A549 (cell line): ENCODE measurements around the gene TEN1. TPM values are rescaled to one million over a fixed set of nuclear protein-coding genes. Genes with fewer than 3 reads are reported as not detected.
"Not testable (repeated sequence)": the region's sequence is repeated elsewhere in the genome, so short reads cannot be mapped to it uniquely, and the experiment has no call there.

Experiments used
- ATAC-seq, 2 experiments: fragments of 200-7000 bp in 1 of 2; fragments of >200 bp in 1 of 2; cut with Nextera tagmentation in 1 of 2; cut with Tn5 transposase in 1 of 2; 3 replicates each; pipeline versions ENCODE4 v1.8.0 to v1.9.1; 2018 to 2020; ENCODE audit warnings: mild to moderate bottlenecking in 1 of 2, moderate library complexity in 1 of 2
- CTCF ChIA-PET: fragments of 300-600 bp; sonication (Branson Sonifier 250); formaldehyde crosslinking; extraction: SDS; loops from one replicate; lab custom pipeline; 2021; ENCODE audit warnings: antibody characterized with exemption, inconsistent platforms; lab: Yijun Ruan, JAX
- POLR2A ChIA-PET: fragments of 350-600 bp; formaldehyde crosslinking; extraction: SDS; loops from one replicate; lab custom pipeline; 2021; ENCODE audit warnings: antibody characterized with exemption, inconsistent platforms; lab: Yijun Ruan, JAX
- DNase-seq, 2 experiments: peaks; one replicate each; pipeline versions ENCODE4 v3.0.0 to v3.0.0-alpha.2; 2011 to 2016; ENCODE audit warnings: low read depth in 1 of 2, low spot score in 1 of 2
- FAIRE-seq: peaks from 2 replicates; lab custom pipeline; 2011; peaks lifted over from hg19 to GRCh38; lab: Jason Lieb, UNC
- H3K27ac ChIP-seq, 2 experiments: fragments of >200 bp; sonication (Bioruptor Twin); formaldehyde crosslinking; 3 replicates each; pipeline ENCODE4 v1.5.1; 2016 to 2017
- H3K4me1 ChIP-seq: fragments of >200 bp; sonication (Bioruptor Twin); formaldehyde crosslinking; 3 replicates; pipeline ENCODE4 v1.6.1; 2016
- H3K4me2 ChIP-seq: fragments of >200 bp; sonication (Bioruptor Twin); formaldehyde crosslinking; 3 replicates; pipeline ENCODE4 v1.6.1; 2016
- H3K4me3 ChIP-seq: fragments of >200 bp; sonication (Bioruptor Twin); formaldehyde crosslinking; 3 replicates; pipeline ENCODE4 v1.5.1; 2016
- H3K9me3 ChIP-seq: fragments of >200 bp; sonication (Bioruptor Twin); formaldehyde crosslinking; 3 replicates; pipeline ENCODE4 v1.6.1; 2016
- BHLHE40 ChIP-seq: IDR thresholded peaks from 2 replicates; pipeline ENCODE4 v1.6.1; 2012; ENCODE audit warnings: low read depth, low read length, inconsistent platforms
- CEBPB ChIP-seq, 2 experiments: fragments of >200 bp in 1 of 2; sonication (Bioruptor Twin) in 1 of 2; formaldehyde crosslinking in 1 of 2; IDR thresholded peaks; 2 replicates each; pipeline ENCODE4 v1.6.1; 2012 to 2016
- EHF ChIP-seq: fragments of 250-450 bp; sonication (Bioruptor Pico); IDR thresholded peaks from 2 replicates; pipeline ENCODE4 v1.5.0; 2020; ENCODE audit warnings: mild to moderate bottlenecking
- EHMT2 ChIP-seq: fragments of 200-600 bp; sonication (generic); IDR thresholded peaks from 2 replicates; pipeline ENCODE4 v1.6.1; 2016; ENCODE audit warnings: antibody characterized with exemption, low read depth, mild to moderate bottlenecking, moderate library complexity
- HDAC2 ChIP-seq: fragments of 200-600 bp; sonication (generic); IDR thresholded peaks from 2 replicates; pipeline ENCODE4 v1.6.1; 2016
- HEYL ChIP-seq: fragments of 250-450 bp; sonication (Bioruptor Pico); IDR thresholded peaks from 2 replicates; pipeline ENCODE4 v1.8.0; 2021; ENCODE audit warnings: mild to moderate bottlenecking, moderate library complexity
- HOXB13 ChIP-seq: fragments of 250-450 bp; sonication (Bioruptor Pico); IDR thresholded peaks from 2 replicates; pipeline ENCODE4 v1.5.0; 2020; ENCODE audit warnings: low read depth, mild to moderate bottlenecking, moderate library complexity
- KDM1A ChIP-seq: fragments of 200-600 bp; sonication (generic); IDR thresholded peaks from 2 replicates; pipeline ENCODE4 v1.6.1; 2016; ENCODE audit warnings: low read depth, mild to moderate bottlenecking
- KDM5A ChIP-seq: fragments of 200-600 bp; sonication (generic); IDR thresholded peaks from 2 replicates; pipeline ENCODE4 v1.6.1; 2016; ENCODE audit warnings: antibody characterized with exemption, mild to moderate bottlenecking
- MAFK ChIP-seq: fragments of 450-650 bp; IDR thresholded peaks from 2 replicates; pipeline ENCODE4 v1.6.1; 2014; ENCODE audit not compliant: partially characterized antibody
- NFE2L2 ChIP-seq: fragments of 150-350 bp; conservative IDR thresholded peaks from 2 replicates; pipeline ENCODE4 v1.6.1; 2014; ENCODE audit warnings: low read length
- NPAS2 ChIP-seq: fragments of 250-450 bp; sonication (Bioruptor Pico); IDR thresholded peaks from 2 replicates; pipeline ENCODE4 v1.8.0; 2022; ENCODE audit warnings: mild to moderate bottlenecking, moderate library complexity, borderline replicate concordance
- NR3C1 ChIP-seq: fragments of >200 bp; sonication (Bioruptor Twin); formaldehyde crosslinking; IDR thresholded peaks from 3 replicates; pipeline ENCODE4 v1.6.1; 2017
- RAD21 ChIP-seq, 2 experiments: fragments of >200 bp in 1 of 2; sonication (Bioruptor Twin) in 1 of 2; formaldehyde crosslinking in 1 of 2; IDR thresholded peaks in 1 of 2; conservative IDR thresholded peaks in 1 of 2; 2 replicates in 1 of 2; 3 replicates in 1 of 2; pipeline ENCODE4 v1.6.1; 2012 to 2018; ENCODE audit warnings: inconsistent platforms in 1 of 2
- RCOR1 ChIP-seq: fragments of 150-350 bp; IDR thresholded peaks from 2 replicates; pipeline ENCODE4 v1.6.1; 2014; ENCODE audit warnings: antibody characterized with exemption, low read length, low read depth
- SMC3 ChIP-seq: fragments of >200 bp; sonication (Bioruptor Twin); formaldehyde crosslinking; IDR thresholded peaks from 3 replicates; pipeline ENCODE4 v1.6.1; 2018; ENCODE audit warnings: inconsistent platforms
- ZC3H11A ChIP-seq: fragments of 450-650 bp; IDR thresholded peaks from 2 replicates; pipeline ENCODE4 v1.6.1; 2014; ENCODE audit warnings: antibody characterized with exemption, mild to moderate bottlenecking
- ZSCAN20 ChIP-seq: fragments of 250-450 bp; sonication (Bioruptor Pico); IDR thresholded peaks from 2 replicates; pipeline ENCODE4 v1.8.0; 2022; ENCODE audit warnings: mild to moderate bottlenecking, moderate library complexity
- WGBS: methylation state at CpG from one replicate; pipeline ENCODE4 v1.1.6; 2017; ENCODE audit errors: missing lambda C conversion rate; 5-methylcytosine and 5-hydroxymethylcytosine counted together
- polyA plus RNA-seq, 4 experiments: library from polyadenylated mRNA; depleted of rRNA in 3 of 4; stranded (reverse); fragments of >200 nt; fragmentation: RNase III in 1 of 4; extraction: RNeasy Plus Mini Kit Qiagen cat#74134 plus additional on column Dnase treatment in 1 of 4; gene quantifications; 2 replicates in 3 of 4; 3 replicates in 1 of 4; pipeline ENCODE4 v1.2.3, GENCODE V29; 2011 to 2017
- TF ChIP-seq, protein P1 (sequence below): fragments of 250-450 bp; sonication (Bioruptor Pico); IDR thresholded peaks from 2 replicates; pipeline ENCODE4 v1.5.0; 2021; ENCODE audit warnings: mild to moderate bottlenecking, moderate library complexity, borderline replicate concordance
- TF ChIP-seq, protein P2 (sequence below): IDR thresholded peaks from 2 replicates; pipeline ENCODE4 v1.6.1; 2012
- TF ChIP-seq, protein P3 (sequence below): fragments of 150-350 bp; IDR thresholded peaks from 2 replicates; pipeline ENCODE4 v1.6.1; 2014; ENCODE audit warnings: low read depth, mild to moderate bottlenecking, low read length
- TF ChIP-seq, protein P4 (sequence below): IDR thresholded peaks from 2 replicates; pipeline ENCODE4 v1.6.1; 2012
- TF ChIP-seq, protein P5 (sequence below): fragments of 200-600 bp; sonication (generic); IDR thresholded peaks from 2 replicates; pipeline ENCODE4 v1.6.1; 2016; ENCODE audit warnings: antibody characterized with exemption, mild to moderate bottlenecking, moderate library complexity

The TEN1 gene
- polyA plus RNA-seq, 2 of the 4 experiments (the other 2 are of a cell fraction) = 11.8 to 15.7 TPM

DNA sequence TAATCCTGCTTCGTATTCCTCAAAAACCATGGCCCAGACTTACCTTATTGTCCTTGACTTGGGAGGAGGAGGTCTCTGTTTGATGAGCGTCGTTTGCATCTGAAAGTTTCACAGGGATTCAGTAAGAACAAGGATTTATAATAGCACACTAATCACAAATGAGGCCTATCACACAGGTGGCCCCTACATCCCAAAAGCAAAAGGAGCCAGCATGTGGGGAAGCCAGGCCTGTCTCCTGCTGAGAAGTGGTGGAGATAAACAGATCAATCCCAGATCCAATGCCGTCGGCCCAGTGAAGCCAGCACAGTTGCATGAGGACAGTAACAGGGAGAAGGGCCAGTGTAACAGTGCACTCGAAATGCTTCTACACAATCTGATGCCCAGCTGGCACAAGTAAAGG, 61.3 kb downstream of the TEN1 start:
- no peak overlapping the region for H3K4me3 ChIP-seq
- no peak overlapping the region for H3K4me2 ChIP-seq
- FAIRE-seq (no peak), DNase-seq (no peak), ATAC-seq (no peak)
- H3K9me3 ChIP-seq = no peaks in the 10 kb centered on the region
- H3K27ac ChIP-seq = no peak overlapping the region
- ChIA-PET POLR2A (no interaction called here), CTCF (interaction anchor here (0.8 to 23.8 kb wide), 5 partner anchors 8 to 240 kb away, joined by 4 to 357 read pairs (median 4); partner anchors contain the start of gene CDK3)
- TF ChIP-seq, protein P1, sequence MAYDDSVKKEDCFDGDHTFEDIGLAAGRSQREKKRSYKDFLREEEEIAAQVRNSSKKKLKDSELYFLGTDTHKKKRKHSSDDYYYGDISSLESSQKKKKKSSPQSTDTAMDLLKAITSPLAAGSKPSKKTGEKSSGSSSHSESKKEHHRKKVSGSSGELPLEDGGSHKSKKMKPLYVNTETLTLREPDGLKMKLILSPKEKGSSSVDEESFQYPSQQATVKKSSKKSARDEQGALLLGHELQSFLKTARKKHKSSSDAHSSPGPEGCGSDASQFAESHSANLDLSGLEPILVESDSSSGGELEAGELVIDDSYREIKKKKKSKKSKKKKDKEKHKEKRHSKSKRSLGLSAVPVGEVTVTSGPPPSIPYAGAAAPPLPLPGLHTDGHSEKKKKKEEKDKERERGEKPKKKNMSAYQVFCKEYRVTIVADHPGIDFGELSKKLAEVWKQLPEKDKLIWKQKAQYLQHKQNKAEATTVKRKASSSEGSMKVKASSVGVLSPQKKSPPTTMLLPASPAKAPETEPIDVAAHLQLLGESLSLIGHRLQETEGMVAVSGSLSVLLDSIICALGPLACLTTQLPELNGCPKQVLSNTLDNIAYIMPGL (CRISPR knock-in tag) = no peak
- TF ChIP-seq ZC3H11A = no peak
- TF ChIP-seq HOXB13 = no peak
- TF ChIP-seq, protein P2, sequence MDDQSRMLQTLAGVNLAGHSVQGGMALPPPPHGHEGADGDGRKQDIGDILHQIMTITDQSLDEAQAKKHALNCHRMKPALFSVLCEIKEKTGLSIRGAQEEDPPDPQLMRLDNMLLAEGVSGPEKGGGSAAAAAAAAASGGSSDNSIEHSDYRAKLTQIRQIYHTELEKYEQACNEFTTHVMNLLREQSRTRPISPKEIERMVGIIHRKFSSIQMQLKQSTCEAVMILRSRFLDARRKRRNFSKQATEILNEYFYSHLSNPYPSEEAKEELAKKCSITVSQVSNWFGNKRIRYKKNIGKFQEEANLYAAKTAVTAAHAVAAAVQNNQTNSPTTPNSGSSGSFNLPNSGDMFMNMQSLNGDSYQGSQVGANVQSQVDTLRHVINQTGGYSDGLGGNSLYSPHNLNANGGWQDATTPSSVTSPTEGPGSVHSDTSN = no peak
- no peak for TF ChIP-seq NR3C1
- no peak for TF ChIP-seq ZSCAN20 (CRISPR knock-in tag)
- TF ChIP-seq HEYL (CRISPR knock-in tag) = no peak
- TF ChIP-seq EHF (CRISPR knock-in tag) = no peak
- TF ChIP-seq CEBPB (IDR thresholded peaks at IDR 0.05) = no peak
- no peak for TF ChIP-seq BHLHE40
- no peak for TF ChIP-seq MAFK
- TF ChIP-seq NFE2L2 = no peak
- WGBS = 92% methylated on average over 6 of the region's 6 CpGs
- no peaks in the 10 kb centered on the region for H3K4me1 ChIP-seq

DNA sequence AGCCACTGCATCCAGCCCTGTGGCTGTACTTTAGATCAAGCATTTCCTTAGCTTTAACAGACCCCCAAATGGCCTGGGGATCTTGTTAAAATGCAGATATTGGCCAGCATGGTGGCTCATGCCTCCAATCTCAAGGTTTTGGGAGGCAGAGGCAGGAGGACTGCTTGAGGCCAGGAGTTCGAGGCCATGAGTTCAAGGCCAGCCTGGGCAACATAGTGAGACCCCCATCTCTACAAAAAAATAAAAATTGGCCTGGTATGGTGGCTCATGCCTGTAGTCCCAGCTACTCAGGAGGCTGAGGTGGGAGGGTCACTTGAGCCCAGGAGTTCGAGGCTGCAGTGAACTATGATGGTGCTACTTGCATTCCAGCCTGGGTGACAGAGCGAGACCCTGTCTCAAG, 63.8 kb downstream of the TEN1 start:
- H3K27ac ChIP-seq, DNase-seq, FAIRE-seq, H3K4me3 ChIP-seq, H3K9me3 ChIP-seq, H3K4me1 ChIP-seq, H3K4me2 ChIP-seq, POLR2A ChIA-PET, ATAC-seq: not testable (repeated sequence)
- CTCF ChIA-PET = interaction anchor here (0.6 to 23.8 kb wide), 12 partner anchors 8 to 355 kb away, joined by 3 to 357 read pairs (median 3); partner anchors contain the start of genes CDK3 and EVPL
- WGBS = 89% methylated on average over 3 of the region's 3 CpGs

DNA sequence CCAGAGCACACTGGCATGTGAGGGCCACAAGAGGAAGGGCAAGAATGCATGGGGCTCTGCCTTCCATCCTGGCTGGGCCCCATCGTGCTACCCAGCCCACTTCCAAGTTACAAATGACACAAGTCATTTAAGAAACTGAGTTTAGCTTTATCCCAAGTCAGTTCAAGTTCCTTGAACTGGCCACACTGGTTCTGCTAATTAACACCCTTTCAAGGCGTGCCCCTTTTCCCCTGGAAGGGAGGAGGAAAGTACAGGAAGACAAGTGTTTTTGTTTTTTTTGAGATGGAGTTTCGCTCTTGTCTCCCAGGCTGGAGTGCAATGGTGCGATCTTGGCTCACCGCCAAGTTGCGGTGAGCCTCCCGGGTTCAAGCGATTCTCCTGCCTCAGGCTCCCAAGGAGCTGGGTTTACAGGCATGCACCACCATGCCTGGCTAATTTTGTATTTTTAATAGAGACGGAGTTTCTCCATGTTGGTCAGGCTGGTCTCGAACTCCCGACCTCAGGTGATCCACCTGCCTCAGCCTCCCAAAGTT, 65.5 kb downstream of the TEN1 start:
- CTCF ChIA-PET = interaction anchor here (1.6 to 23.8 kb wide), 2 partner anchors 17 to 31 kb away, joined by 3 to 357 read pairs; partner anchors contain the start of gene EVPL
- H3K4me3 ChIP-seq, POLR2A ChIA-PET, H3K4me2 ChIP-seq, H3K27ac ChIP-seq, ATAC-seq, H3K9me3 ChIP-seq, FAIRE-seq, H3K4me1 ChIP-seq, DNase-seq: not testable (repeated sequence)
- WGBS = 92% methylated on average over 11 of the region's 11 CpGs

DNA sequence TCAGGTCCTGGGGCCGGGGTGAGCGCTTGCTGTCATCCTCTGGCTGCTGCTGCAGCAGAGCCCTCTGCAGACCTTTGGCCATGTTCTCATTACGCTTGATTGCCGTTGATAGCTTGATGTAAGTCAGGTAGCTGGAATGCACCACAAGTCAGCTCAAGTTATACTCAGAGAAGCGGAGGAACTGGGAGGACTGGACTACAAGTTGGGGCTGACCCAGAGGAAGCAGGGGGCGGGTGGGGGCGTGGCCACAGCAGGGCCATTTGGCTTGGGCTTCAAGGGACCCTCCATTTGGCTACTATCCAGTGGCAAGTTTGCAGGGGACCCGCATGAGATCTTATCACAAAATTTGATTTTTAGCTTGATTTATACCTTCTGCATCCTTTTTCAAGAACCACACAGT, 67.0 kb downstream of the TEN1 start:
- Histone ChIP-seq H3K27ac (no peak overlapping the region), H3K9me3 (no peaks in the 10 kb centered on the region), H3K4me3 (no peak overlapping the region), H3K4me1 (no peaks in the 10 kb centered on the region), H3K4me2 (no peak overlapping the region)
- 98% methylated on average over 8 of the region's 8 CpGs for WGBS
- DNase-seq = no peak
- ChIA-PET CTCF (interaction anchor here (0.8 to 23.8 kb wide), 7 partner anchors 12 to 340 kb away, joined by 3 to 357 read pairs (median 4); no protein-coding TSS in a partner anchor), POLR2A (no interaction called here)
- FAIRE-seq = no peak
- no peak for ATAC-seq
- no peak for TF ChIP-seq NPAS2
- no peak for TF ChIP-seq RAD21 (conservative IDR thresholded peaks at IDR 0.05 in 1 of 2, IDR thresholded peaks at IDR 0.05 in 1 of 2)
- TF ChIP-seq KDM1A = no peak
- TF ChIP-seq, protein P3, sequence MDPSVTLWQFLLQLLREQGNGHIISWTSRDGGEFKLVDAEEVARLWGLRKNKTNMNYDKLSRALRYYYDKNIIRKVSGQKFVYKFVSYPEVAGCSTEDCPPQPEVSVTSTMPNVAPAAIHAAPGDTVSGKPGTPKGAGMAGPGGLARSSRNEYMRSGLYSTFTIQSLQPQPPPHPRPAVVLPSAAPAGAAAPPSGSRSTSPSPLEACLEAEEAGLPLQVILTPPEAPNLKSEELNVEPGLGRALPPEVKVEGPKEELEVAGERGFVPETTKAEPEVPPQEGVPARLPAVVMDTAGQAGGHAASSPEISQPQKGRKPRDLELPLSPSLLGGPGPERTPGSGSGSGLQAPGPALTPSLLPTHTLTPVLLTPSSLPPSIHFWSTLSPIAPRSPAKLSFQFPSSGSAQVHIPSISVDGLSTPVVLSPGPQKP = no peak
- TF ChIP-seq, protein P4, sequence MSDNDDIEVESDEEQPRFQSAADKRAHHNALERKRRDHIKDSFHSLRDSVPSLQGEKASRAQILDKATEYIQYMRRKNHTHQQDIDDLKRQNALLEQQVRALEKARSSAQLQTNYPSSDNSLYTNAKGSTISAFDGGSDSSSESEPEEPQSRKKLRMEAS = no peak
- TF ChIP-seq, protein P5, sequence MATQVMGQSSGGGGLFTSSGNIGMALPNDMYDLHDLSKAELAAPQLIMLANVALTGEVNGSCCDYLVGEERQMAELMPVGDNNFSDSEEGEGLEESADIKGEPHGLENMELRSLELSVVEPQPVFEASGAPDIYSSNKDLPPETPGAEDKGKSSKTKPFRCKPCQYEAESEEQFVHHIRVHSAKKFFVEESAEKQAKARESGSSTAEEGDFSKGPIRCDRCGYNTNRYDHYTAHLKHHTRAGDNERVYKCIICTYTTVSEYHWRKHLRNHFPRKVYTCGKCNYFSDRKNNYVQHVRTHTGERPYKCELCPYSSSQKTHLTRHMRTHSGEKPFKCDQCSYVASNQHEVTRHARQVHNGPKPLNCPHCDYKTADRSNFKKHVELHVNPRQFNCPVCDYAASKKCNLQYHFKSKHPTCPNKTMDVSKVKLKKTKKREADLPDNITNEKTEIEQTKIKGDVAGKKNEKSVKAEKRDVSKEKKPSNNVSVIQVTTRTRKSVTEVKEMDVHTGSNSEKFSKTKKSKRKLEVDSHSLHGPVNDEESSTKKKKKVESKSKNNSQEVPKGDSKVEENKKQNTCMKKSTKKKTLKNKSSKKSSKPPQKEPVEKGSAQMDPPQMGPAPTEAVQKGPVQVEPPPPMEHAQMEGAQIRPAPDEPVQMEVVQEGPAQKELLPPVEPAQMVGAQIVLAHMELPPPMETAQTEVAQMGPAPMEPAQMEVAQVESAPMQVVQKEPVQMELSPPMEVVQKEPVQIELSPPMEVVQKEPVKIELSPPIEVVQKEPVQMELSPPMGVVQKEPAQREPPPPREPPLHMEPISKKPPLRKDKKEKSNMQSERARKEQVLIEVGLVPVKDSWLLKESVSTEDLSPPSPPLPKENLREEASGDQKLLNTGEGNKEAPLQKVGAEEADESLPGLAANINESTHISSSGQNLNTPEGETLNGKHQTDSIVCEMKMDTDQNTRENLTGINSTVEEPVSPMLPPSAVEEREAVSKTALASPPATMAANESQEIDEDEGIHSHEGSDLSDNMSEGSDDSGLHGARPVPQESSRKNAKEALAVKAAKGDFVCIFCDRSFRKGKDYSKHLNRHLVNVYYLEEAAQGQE = no peak
- TF ChIP-seq RCOR1 = no peak
- TF ChIP-seq EHMT2 = no peak
- no peak for TF ChIP-seq NFE2L2
- TF ChIP-seq SMC3 = no peak
- no peak for TF ChIP-seq HDAC2
- no peak for TF ChIP-seq KDM5A
